ENCODE measurements around the gene IDI2.
A peak's percentile ranks its signal among the peaks of the same experiment; 100 is the strongest.

DNA sequence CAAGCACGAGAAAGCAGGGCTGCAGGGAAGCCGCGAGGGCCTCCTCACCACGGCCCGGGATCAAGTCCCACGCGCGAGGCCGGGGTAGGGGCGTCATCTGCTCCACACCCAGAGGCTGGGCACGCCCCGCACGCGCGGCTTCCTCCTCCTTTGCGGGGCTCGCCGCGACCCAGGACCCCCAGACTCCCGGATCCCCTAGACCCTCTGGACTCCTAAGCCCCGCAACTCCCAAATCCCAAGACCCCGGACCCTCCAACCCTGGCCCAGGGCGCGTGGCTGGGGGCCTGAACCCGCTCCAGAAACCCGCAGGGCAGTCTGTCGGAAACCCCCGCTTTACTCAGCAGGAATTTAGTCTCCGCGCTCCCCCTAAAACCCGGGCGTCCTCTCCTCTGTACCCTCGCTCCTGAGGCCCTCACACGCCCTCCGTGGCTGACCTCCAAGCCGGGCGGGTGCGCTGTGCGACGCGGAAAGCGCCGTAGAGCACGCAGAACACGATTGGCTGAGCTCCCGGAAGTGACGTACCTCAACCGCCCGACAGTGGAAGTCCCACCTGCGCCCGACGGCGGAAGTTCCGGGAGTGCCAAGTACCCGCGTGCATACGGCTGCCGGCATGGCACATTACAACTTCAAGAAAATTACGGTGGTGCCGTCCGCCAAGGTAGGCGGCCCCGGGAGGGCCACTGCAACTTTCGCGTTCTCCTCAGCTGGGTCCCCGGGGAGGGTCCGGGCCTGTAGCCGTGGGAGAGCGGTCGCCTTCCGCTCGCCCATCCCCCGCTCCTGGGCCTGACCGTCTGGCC, 37.6 kb downstream of the IDI2 start, which contains the start of gene GTPBP4:
- TF ChIP-seq JUND (IDR thresholded peaks at IDR 0.05): no peak
- TF ChIP-seq ELF1 (IDR thresholded peaks at IDR 0.05; ENCODE audit: borderline replicate concordance, low read depth): peak; percentile 75
- no peak for TF ChIP-seq EZH2 (IDR thresholded peaks at IDR 0.05)
- TF ChIP-seq, protein P1, sequence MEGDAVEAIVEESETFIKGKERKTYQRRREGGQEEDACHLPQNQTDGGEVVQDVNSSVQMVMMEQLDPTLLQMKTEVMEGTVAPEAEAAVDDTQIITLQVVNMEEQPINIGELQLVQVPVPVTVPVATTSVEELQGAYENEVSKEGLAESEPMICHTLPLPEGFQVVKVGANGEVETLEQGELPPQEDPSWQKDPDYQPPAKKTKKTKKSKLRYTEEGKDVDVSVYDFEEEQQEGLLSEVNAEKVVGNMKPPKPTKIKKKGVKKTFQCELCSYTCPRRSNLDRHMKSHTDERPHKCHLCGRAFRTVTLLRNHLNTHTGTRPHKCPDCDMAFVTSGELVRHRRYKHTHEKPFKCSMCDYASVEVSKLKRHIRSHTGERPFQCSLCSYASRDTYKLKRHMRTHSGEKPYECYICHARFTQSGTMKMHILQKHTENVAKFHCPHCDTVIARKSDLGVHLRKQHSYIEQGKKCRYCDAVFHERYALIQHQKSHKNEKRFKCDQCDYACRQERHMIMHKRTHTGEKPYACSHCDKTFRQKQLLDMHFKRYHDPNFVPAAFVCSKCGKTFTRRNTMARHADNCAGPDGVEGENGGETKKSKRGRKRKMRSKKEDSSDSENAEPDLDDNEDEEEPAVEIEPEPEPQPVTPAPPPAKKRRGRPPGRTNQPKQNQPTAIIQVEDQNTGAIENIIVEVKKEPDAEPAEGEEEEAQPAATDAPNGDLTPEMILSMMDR (IDR thresholded peaks at IDR 0.05 in 2 of 3, conservative IDR thresholded peaks at IDR 0.05 in 1 of 3; ENCODE audit: borderline replicate concordance in 1 of 3, insufficient read depth in 1 of 3, low read depth in 2 of 3, low read length in 2 of 3): peak in 1 of 3 experiments; percentile 27; a peak in 2 of 6 replicates
- peak; percentile 32 for TF ChIP-seq POLR2A (IDR thresholded peaks at IDR 0.05; ENCODE audit: borderline replicate concordance, extremely low read depth, insufficient read depth, insufficient read length)
- TF ChIP-seq, protein P2, sequence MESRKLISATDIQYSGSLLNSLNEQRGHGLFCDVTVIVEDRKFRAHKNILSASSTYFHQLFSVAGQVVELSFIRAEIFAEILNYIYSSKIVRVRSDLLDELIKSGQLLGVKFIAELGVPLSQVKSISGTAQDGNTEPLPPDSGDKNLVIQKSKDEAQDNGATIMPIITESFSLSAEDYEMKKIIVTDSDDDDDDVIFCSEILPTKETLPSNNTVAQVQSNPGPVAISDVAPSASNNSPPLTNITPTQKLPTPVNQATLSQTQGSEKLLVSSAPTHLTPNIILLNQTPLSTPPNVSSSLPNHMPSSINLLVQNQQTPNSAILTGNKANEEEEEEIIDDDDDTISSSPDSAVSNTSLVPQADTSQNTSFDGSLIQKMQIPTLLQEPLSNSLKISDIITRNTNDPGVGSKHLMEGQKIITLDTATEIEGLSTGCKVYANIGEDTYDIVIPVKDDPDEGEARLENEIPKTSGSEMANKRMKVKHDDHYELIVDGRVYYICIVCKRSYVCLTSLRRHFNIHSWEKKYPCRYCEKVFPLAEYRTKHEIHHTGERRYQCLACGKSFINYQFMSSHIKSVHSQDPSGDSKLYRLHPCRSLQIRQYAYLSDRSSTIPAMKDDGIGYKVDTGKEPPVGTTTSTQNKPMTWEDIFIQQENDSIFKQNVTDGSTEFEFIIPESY (IDR thresholded peaks at IDR 0.05; ENCODE audit: extremely low read depth, insufficient replicate concordance, low read length): no peak
- no peak for TF ChIP-seq EZH2phosphoT487 (IDR thresholded peaks at IDR 0.05; ENCODE audit: borderline replicate concordance)
